ENCODE measurements around the gene VAT1L.

DNA sequence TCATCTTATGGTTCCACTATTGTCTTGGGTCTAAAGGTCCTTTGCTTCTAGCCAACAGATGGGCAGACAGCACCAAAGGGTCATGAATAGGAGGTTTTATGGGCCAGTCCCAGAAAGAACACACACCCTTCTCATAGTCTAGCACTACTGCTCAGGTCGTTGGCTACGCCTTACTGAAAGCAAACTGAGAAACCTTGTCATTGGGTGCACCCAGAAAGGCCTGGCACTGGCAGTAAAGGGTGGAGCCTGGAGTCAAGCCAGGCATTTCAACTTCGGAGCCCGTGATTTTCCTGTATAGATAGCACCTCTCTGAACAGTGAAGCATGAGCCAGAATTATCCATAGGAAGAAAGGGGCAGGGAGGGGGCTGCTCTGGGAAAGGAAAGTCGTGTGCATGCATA lies 74.9 kb downstream of the VAT1L start:
- TF ChIP-seq, protein P1, sequence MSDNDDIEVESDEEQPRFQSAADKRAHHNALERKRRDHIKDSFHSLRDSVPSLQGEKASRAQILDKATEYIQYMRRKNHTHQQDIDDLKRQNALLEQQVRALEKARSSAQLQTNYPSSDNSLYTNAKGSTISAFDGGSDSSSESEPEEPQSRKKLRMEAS (IDR thresholded peaks at IDR 0.05) = no peak
- TF ChIP-seq ZBTB7A (IDR thresholded peaks at IDR 0.05; ENCODE audit: low read depth) = no peak
- TF ChIP-seq YY1 (IDR thresholded peaks at IDR 0.05; ENCODE audit: low read depth) = no peak
- TF ChIP-seq TAF1 (IDR thresholded peaks at IDR 0.05; ENCODE audit: low read depth) = no peak
- TF ChIP-seq NFIC (IDR thresholded peaks at IDR 0.05) = no peak
- no peak for TF ChIP-seq FOXM1 (IDR thresholded peaks at IDR 0.05; ENCODE audit: borderline replicate concordance, low read depth)
- TF ChIP-seq EP300 (IDR thresholded peaks at IDR 0.05; ENCODE audit: borderline replicate concordance) = no peak
